ENCODE measurements around the gene AQP6. TPM values are rescaled to one million over a fixed set of nuclear protein-coding genes. Genes with fewer than 3 reads are reported as not detected.

Gene AQP6
- total RNA-seq, 1 donor from 2014 or later = not detected

DNA sequence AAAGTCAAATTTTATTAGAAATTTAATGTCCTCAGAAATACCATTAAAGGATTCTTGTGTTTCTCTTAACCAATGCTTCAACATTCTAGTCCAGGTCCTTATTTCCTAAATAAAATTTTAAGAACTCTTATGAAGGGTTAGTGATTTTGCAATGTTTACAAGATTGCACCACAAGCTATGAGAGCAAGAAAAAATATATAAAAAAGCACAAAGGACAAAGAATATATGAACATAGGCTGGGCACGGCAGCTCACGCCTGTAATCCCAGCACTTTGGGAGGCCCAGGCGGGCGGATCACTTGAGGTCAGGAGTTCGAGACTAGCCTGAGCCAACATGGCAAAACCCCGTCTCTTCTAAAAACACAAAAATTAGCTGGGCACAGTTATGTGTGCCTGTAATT, 44.9 kb downstream of the AQP6 start:
- no peak overlapping the region for H3K4me3 Mint-ChIP-seq (ENCODE audit: unreplicated experiment)
- TF ChIP-seq, protein P1, sequence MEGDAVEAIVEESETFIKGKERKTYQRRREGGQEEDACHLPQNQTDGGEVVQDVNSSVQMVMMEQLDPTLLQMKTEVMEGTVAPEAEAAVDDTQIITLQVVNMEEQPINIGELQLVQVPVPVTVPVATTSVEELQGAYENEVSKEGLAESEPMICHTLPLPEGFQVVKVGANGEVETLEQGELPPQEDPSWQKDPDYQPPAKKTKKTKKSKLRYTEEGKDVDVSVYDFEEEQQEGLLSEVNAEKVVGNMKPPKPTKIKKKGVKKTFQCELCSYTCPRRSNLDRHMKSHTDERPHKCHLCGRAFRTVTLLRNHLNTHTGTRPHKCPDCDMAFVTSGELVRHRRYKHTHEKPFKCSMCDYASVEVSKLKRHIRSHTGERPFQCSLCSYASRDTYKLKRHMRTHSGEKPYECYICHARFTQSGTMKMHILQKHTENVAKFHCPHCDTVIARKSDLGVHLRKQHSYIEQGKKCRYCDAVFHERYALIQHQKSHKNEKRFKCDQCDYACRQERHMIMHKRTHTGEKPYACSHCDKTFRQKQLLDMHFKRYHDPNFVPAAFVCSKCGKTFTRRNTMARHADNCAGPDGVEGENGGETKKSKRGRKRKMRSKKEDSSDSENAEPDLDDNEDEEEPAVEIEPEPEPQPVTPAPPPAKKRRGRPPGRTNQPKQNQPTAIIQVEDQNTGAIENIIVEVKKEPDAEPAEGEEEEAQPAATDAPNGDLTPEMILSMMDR (IDR thresholded peaks at IDR 0.05) = no peak
- no peak overlapping the region for H3K27ac Mint-ChIP-seq (ENCODE audit: unreplicated experiment)
- DNase-seq (ENCODE audit: low spot score) = no peak
- no peaks in the 10 kb centered on the region for H3K27me3 Mint-ChIP-seq (ENCODE audit: low read depth)
- H3K9me3 Mint-ChIP-seq (ENCODE audit: low read depth) = no peaks in the 10 kb centered on the region
- peaks cover 22% of the 10 kb centered on the region for H3K4me1 Mint-ChIP-seq (ENCODE audit: low read depth)
- peaks cover 1% of the 10 kb centered on the region for H3K36me3 Mint-ChIP-seq (ENCODE audit: low read depth)

DNA sequence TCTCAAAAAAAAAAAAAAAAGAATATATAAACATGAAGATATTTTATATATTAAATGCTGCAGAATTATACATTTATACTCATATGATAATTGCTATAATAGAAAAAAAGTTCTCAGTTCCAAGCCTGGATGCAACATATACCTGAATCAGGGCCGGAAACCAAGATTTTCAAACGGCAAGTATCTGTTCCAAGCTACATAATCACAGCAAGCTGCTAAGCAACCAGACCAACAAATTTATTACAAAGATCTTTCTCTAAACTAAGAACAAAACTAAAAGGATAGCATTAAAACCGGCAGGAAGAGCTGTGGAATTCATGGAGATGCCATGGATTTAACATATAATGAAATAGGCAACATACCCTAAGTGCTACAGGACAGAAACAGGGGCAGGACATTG, 45.4 kb downstream of the AQP6 start:
- no peak overlapping the region for H3K27ac Mint-ChIP-seq (ENCODE audit: unreplicated experiment)

DNA sequence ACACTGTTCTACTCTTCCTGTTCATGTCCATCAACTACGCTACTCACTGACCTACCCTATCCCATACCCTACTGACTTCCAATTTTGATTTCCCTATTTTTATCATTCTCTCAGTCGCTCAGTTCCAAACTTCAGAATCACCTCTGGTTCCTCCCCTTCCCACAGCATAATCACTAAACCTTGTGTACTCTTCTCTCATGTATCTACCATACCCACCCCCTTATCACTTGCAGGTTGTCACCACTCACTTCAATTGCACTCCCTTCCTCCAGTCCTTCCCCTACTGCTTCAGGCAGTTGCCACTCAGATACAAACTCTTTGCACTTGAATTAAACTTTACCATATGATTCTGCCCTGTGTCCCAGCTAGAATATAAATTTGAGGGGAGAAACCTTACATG, 46.2 kb downstream of the AQP6 start:
- no peak for DNase-seq (ENCODE audit: low spot score)
- Mint-ChIP-seq H3K36me3 (ENCODE audit: low read depth) (no peaks in the 10 kb centered on the region), H3K27me3 (ENCODE audit: low read depth) (no peaks in the 10 kb centered on the region), H3K4me3 (ENCODE audit: unreplicated experiment) (no peak overlapping the region), H3K4me1 (ENCODE audit: low read depth) (peaks cover 30% of the 10 kb centered on the region), H3K9me3 (ENCODE audit: low read depth) (no peaks in the 10 kb centered on the region), H3K27ac (ENCODE audit: unreplicated experiment) (no peak overlapping the region)
- TF ChIP-seq, protein P1 (IDR thresholded peaks at IDR 0.05) = no peak

More for the DNA sequence above, 45.4 kb downstream of the AQP6 start:
- TF ChIP-seq, protein P1 (IDR thresholded peaks at IDR 0.05) = no peak
- Mint-ChIP-seq H3K9me3 (ENCODE audit: low read depth) (no peaks in the 10 kb centered on the region), H3K4me1 (ENCODE audit: low read depth) (peaks cover 24% of the 10 kb centered on the region), H3K4me3 (ENCODE audit: unreplicated experiment) (no peak overlapping the region), H3K27me3 (ENCODE audit: low read depth) (no peaks in the 10 kb centered on the region), H3K36me3 (ENCODE audit: low read depth) (peaks cover 1% of the 10 kb centered on the region)
- no peak for DNase-seq (ENCODE audit: low spot score)

DNA sequence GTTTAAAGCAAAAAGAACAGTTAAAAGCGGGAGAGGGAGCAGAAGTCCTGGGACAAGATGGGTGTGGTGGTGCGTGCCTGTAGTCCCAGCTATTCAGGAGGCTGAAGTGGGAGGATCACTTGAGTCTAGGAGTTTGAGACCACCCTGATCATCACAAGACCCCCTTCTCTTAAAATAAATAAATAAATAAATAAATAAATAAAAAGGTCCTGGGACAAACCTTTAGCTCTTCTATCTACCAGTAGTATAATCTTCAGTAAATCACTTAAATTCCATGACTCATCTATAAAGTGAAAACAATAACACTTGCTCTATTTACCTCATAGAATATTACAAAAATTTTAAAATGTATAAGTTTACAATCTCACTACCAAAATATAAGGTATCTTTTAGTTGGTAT, 46.8 kb downstream of the AQP6 start:
- Mint-ChIP-seq H3K36me3 (ENCODE audit: low read depth) (no peaks in the 10 kb centered on the region), H3K4me3 (ENCODE audit: unreplicated experiment) (no peak overlapping the region), H3K9me3 (ENCODE audit: low read depth) (no peaks in the 10 kb centered on the region), H3K27me3 (ENCODE audit: low read depth) (no peaks in the 10 kb centered on the region), H3K27ac (ENCODE audit: unreplicated experiment) (no peak overlapping the region), H3K4me1 (ENCODE audit: low read depth) (peaks cover 36% of the 10 kb centered on the region)
- TF ChIP-seq, protein P1 (IDR thresholded peaks at IDR 0.05) = no peak
- no peak for DNase-seq (ENCODE audit: low spot score)

DNA sequence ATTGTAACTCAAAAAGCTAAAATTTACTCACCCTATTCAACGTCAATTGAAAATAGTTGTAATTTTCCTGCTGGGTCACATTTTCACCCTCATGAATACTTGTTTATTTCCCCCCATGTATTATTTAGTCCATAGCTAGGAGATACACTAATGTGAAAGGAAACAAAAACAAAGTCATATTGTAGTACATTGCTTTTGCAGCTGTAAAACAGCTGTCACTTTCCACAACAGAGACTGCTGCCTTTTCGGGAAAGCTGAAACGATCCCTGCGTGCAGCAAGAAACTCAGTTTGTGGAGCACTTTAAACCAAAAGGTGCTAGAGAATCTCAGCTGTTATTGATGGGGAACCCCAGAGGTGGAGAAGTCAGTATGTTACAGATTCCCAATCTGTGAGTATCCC, 48.3 kb downstream of the AQP6 start:
- TF ChIP-seq, protein P1 (IDR thresholded peaks at IDR 0.05) = no peak
- H3K27ac Mint-ChIP-seq (ENCODE audit: unreplicated experiment) = peak overlapping the region; percentile 25
- H3K4me1 Mint-ChIP-seq (ENCODE audit: low read depth) = peaks cover 44% of the 10 kb centered on the region
- H3K9me3 Mint-ChIP-seq (ENCODE audit: low read depth) = no peaks in the 10 kb centered on the region
- H3K27me3 Mint-ChIP-seq (ENCODE audit: low read depth) = no peaks in the 10 kb centered on the region
- no peak for DNase-seq (ENCODE audit: low spot score)
- H3K4me3 Mint-ChIP-seq (ENCODE audit: unreplicated experiment) = no peak overlapping the region
- no peaks in the 10 kb centered on the region for H3K36me3 Mint-ChIP-seq (ENCODE audit: low read depth)
